Measurements from ENCODE around the gene EPYC.

Gene EPYC

DNA sequence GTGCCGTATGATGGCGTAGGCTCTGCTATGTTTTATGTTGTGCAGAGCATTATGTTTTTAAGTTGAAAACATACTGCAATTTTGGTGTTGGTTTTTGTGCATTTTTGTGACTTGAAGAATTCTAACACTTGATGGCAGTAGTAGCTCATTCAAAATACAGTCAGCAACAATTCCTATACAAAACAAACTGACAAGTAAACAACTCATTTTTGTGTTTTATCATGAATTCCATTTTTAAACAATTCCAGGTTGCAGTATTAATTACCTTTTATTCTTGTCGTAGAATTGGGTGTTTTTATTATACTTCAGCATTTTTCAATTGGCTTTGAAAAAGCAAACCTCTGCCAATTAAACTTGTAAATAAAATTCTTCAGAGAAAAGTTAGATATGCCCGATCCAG is 45.7 kb downstream of the EPYC start:
- no peak for DNase-seq (ENCODE audit: low read depth in 3 of 3, low spot score in 1 of 3)

DNA sequence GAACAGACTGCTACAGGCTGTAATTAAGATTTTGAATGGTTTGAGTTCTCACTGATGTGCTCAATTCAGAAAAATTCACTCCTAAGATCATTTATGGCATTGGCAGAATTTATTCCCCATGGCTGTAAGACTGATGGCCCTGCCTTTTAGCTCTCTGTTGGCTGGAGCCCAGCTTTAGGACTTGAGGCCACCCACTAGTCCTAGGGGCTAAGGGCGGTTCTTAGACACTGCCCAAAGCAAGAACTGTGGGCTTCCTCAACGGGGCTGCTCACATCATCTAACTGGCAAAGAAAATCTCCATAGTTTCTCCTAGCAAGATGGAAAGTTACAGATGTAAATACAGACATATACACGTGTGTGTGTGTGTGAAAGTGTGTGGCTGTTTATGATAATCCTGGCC is 46.4 kb downstream of the EPYC start:
- no peak for DNase-seq (ENCODE audit: low read depth in 3 of 3, low spot score in 1 of 3)

DNA sequence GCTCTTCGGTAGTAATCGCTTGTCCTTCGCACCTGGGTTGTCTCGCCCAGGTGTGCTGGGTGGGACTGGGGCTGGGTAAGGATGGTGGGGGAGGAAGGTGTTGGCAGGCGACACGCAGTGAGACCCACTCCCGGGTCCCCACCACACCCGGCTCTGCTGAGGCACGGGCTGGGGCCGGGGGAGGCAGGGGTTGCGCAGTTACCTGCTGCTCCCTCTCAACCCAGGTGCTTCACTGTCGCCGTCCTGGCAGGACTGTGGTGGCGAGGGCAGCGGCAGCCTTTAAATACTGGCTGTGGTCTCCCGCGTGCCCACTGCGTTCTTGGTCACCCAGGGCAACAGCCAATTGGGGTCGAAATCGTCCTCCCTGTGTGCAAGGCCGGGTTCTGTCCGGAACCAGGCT is 49.9 kb downstream of the EPYC start, which contains the start of gene CCER1:
Gene CCER1 (minus strand): TSS at position 256 of the 400 bp plus-strand sequence. CDS start 434 bp downstream, outside the sequence.
- DNase-seq (ENCODE audit: low read depth in 3 of 3, low spot score in 1 of 3) = no peak

DNA sequence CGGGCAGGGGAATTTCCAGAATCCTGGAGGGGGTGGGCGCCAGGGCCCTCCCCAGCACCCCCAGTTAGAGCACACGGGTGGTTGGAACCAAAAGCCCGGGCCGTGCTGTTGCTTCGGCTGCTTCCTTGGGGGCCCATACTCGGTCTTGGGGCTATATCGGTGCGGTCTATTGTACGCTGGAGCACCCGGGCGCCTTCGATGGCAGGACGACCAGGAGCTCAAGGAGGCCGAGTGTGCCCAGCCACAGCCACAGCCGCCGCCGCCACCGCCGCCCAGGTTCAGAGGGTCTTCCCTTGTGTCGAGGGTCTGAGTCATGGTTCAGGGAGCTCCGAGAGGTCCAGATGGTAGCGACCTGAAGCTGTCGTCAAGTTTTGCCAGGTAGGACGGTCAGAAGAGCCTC is 50.3 kb downstream of the EPYC start:
- no peak for DNase-seq (ENCODE audit: low read depth in 3 of 3, low spot score in 1 of 3)

DNA sequence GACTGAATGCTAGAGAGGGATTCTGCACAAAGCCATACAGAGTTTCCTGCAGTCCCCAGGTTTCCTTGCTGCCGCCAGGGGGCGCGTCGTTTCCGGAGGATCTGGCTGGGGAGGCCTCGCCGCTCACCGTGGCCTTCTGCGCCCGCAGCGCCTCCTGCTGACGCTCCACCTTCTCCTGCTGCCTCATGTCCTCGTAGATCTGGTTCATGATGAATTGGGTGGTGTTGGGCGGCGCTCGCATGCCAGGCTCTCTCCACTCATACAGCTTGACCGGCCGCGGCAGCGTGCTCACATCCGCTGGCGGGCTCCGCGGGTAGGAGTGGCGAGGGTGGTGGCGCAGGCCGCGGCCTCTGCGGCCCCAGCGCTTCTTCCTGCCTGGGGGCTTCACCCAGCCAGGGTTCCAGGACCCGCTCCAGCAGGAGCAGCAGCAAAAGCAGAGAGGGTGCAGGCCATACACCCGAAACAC is 50.8 kb downstream of the EPYC start:
- DNase-seq (ENCODE audit: low read depth in 3 of 3, low spot score in 1 of 3) = no peak

DNA sequence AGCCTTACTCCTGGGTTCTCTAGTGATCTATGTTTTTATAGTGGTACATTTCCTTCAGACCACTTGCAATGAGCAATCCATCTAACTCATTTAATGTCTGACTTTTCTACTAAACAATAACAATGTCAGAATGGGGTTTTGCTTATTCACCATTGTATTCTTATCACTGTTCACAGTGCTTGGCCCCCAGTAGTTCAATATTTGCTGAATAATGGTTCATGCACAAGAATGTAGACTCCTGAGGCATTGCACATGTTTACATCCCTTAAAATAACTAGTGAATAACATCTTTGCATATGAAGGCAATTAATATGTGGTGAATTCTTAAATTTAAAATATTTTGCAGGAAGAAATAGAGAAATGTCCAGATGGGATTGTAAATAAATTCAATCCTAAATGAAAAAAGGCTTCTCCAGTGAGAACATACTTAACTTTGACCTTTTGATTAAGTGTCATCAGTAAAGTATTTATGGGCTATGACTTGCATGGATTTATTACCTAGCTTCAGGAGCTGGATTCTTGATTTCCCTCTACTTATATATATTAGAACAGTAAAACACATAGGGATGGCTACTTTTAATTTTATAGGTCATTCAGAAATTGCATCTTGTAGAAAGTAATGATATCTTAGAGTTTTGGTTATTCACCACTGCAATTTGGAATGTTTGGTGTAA is 53.2 kb downstream of the EPYC start:
- DNase-seq (ENCODE audit: low read depth in 3 of 3, low spot score in 1 of 3) = no peak

DNA sequence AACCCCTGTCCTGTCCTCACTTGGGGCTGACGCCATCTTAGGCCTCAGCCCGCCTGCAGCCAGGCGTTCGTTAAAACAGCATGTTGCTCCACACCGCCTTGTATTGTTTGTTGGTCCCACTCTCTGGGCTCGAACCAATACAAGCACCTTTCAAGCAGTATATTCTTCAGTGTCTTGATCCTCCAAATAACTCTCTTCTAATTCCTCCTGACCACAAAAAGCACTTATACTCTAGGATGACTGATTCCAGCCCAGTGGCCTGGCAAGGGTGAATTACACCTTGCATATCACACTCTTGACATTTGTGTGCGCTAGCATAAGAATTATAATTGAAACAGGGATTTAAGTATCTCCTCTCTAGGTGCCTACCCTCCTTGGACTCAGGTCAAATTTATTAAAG is 56.9 kb downstream of the EPYC start:
- no peak for DNase-seq (ENCODE audit: low read depth in 3 of 3, low spot score in 1 of 3)

DNA sequence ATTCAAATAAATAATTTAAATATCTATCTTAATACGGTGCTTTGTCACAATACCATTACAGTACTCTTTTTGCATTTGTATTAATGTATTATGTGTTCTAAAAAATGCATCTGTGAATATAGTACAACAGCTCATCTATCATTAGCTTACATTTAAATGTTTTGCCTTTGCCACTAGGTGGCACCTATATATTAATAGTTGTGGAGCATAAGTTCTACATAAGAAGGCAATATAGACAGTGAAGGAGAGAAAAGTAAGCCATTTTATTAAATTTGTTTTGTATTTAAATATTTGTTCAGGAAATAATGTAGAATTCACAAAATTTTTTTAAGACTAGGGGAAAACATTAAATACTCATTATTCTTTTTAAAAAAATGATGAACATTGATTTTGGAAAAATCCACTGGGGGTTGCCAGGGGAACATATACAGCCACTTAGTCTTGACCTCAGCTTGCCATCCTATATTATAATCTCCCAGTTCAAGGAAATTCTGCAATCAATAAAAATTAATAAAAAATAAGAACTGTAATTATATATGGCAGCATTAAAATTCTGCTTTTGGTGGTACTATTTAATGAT is 59.6 kb downstream of the EPYC start:
- DNase-seq (ENCODE audit: low read depth in 3 of 3, low spot score in 1 of 3) = no peak

DNA sequence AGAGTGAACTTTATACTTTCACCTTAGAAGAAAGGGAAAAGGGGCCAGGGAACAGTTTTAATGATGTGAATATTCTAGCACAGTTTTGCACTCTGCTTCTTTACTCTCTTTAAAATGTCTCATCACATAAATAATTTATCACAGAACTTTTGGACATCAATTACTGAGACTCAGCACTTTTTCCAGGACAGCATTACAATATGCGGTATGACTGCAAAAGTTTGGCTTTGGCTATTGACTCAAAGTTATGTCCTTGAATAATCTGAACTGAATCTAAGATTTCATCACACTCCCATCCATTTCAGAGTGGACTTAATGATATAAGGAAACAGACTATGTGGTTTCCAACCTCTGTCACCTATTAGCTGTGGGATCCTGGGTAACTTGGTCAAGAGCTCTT is 61.5 kb downstream of the EPYC start:
- no peak for DNase-seq (ENCODE audit: low read depth in 3 of 3, low spot score in 1 of 3)

DNA sequence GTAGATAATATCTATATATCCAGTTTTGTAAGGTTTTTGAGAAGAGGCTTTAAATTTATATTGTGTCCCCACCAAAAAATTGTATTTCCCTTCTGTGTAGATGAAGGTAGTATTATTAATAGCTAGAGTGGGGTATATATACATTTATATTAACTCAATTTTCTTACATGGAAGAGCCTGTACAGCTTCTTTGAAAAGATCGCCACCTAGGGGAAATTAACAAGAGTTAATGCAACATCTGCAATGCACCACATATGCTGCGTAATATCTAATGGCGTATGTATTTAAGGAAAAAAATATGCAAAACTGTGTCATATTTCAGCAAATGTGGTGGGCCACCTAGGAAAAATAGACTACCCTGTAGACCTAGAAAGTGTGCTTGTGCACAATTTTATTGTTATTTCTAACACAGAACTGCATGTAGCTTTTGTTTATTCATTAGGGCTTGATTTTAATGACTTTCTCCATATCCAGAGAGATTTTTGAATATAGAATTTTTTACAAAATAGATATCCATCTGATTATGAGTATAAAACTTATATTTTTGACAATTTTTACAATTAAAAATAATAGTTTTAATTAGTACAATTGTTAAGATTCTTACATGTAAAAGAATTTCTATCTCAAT is 63.8 kb downstream of the EPYC start:
- DNase-seq (ENCODE audit: low read depth in 3 of 3, low spot score in 1 of 3) = no peak

DNA sequence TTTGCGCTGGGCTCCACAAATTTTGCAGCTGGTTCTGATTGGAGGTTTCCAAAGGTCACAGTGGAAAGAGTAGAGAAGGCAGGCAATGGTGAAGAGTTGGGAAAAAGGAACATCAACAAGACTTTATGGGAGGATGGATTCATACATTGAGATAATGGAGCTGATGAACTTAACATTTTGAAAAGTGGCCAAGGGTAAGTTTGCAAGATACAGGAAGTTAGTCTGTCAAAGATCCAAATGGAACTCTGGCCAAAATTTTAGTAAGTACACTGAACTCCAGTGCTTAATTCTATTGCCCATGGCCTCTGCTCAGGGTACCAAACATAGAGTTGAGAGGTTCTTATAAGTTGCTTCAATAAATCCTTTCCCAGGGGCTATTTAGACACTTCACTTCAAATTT is 65.4 kb downstream of the EPYC start:
- DNase-seq (ENCODE audit: low read depth in 3 of 3, low spot score in 1 of 3) = no peak

DNA sequence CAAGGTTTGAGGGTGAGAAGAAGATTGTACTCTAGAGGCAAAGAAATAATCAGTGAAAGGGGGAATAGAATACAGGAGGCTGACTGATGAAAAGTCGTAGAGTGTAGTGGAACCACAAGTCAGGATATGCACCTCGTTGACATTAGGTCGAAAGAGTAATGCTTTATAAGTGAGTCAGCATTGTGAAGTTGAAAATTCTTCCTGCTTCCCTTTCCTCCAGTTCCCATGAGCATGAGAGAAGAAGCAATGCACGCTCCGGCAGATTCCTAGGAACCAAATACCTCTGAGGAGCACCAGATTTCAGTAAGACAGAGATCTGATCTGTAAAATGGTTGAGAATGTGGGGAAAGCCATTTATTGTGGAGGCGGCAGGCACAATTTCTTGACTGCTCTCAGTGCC is 66.3 kb downstream of the EPYC start:
- DNase-seq (ENCODE audit: low read depth in 3 of 3, low spot score in 1 of 3) = no peak

DNA sequence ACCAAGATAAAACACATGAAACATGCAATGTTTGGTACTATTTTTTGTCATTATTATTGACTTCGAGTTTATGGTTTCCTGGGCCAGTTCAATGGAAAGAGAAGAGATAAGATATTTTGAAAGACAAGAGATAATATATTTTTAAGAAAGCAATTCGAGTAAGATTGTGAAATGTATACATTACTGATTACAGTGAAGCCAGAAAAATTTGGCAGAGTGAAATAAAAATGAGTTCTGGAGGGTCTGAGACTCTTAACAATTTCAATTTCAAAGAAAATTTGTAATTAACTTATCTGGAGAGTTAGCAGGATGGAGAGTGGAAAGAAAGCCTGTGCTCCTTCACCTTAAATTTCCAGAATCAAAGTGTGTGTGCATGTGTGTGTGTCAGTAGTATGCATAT is 67.1 kb downstream of the EPYC start:
- DNase-seq (ENCODE audit: low read depth in 3 of 3, low spot score in 1 of 3) = no peak

DNA sequence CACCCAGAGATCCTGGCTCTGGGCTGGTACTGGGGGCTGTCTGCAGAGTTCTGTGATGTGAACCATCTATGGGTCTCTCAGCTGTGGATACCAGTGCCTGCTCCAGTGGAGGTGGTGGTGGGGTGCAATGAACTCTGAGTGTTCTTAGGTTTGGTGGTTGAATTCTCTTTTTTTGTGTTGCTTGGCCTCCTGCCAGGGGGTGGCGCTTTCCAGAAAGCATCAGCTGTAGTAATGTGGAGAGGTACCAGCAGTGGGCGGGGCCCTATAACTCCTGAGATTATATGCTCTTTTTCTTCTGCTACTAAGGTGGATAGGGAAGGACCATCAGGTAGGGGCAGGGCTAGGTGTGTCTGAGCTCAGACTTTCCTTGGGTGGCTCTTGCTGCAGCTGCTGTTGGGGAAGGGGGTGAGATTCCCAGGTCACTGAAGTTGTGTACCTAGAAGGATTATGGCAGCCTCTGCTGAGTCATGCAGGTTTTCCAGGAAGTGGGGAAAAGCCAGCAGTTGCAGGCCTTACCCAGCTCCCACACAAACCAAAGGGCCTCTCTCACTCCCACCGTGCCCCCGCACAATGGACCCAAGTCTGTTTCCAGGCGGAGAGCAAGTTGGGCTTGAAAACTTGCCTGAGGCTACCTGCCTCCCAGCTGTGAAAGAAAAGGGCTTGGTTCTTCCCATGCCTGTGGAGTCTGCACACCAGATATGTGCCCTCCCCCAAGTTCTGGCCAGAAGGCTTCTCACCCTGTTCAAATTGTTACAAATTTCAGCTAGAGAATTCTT is 68.4 kb downstream of the EPYC start:
- DNase-seq (ENCODE audit: low read depth in 3 of 3, low spot score in 1 of 3) = no peak

DNA sequence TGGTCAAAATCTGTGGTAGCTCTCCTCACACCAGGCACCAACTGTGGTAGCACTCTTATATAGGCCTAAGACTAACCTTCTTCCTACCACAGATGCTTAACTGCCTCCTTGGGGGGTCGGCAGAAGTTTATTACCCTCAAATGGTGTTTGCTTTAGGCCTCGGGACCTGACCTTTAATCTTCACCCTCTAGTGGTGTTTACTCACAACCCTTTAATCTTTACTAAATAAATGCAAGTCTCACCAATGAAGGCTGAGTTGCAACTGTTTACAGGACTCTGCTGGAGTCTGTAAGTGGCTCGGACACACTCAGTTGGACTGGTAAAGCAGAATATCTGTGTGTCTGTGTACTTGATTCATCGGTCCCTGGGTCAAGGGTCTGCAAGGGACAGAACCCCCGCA is 79.2 kb downstream of the EPYC start:
- no peak for DNase-seq (ENCODE audit: low read depth in 3 of 3, low spot score in 1 of 3)

DNA sequence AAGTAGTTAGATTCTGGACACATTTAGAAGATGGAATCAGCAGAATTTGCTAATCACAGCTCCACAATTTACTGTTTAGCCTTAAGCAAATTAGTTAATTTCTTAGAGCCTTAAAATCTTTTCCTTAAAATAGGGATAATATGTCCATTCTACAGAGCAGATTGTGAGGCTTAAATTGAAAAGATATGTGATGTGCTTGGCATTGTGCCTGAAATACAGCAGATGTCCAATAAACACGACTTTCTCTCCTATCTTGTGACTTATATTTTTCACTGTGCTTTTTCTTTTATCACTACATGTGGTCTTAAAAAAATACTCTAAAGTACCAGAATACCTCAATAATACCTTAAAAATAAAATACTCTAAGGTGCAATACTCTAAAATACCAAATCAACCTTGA is 80.4 kb downstream of the EPYC start:
- DNase-seq (ENCODE audit: low read depth in 3 of 3, low spot score in 1 of 3) = no peak

DNA sequence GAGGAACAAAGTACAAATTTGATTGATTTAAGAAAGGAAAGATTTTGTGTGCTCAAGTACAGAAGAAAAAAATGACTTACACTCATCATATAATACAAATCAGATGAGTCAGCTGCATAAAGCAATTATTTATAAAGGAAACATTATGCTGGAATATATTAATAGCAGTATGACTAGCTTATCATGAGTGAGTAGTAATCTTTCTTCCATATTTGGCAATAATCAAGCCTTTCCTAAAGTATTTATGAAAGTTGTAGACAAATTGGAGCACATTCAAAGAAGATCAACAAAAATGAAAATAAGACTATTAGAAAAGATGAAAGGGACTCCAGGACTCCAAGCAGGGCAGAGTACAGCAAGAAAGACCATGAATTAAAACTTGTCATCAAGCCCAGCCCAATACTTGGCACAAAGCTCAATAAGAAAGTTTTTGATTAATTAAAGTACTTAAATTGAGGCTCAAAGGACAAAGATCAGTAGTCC is 82.6 kb downstream of the EPYC start:
- no peak for DNase-seq (ENCODE audit: low read depth in 3 of 3, low spot score in 1 of 3)

DNA sequence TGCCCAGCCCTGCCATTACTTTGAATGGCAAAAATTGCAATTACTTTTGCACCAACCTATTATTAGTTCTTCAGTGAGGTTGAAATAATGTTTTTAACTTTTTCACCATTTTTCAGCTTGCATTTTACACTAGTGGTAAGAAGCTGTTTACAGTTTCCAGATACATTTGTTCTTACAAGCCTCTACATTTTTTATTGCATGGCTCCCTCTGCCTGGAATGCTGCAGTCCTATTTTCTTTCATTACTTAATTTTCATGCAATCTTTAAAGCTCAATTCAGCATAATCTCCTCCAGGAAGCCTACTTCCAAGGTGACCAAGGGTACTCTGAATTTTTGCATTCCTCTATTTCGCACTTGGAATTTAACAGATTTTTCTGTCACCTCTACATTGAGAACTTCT is 83.2 kb downstream of the EPYC start:
- DNase-seq (ENCODE audit: low read depth in 3 of 3, low spot score in 1 of 3) = no peak

DNA sequence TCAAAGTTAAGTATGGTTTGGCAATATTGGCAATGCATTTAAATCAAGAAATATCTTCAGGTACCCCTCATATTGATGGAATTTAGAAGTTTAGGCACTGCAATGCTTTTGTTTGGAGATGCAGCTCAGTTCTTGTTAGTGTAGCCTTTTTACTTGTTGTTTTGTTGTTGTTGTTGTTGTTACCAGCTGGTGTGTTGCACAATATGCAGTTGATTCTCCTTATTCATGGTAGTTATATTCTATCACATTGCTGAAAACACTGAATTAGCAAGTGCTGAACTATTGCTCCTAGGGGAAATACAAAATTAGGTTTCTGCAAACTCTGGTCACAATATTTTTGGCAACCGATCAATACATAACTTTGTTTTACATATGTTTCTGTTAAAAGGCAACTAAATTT is 84.5 kb downstream of the EPYC start:
- no peak for DNase-seq (ENCODE audit: low read depth in 3 of 3, low spot score in 1 of 3)

DNA sequence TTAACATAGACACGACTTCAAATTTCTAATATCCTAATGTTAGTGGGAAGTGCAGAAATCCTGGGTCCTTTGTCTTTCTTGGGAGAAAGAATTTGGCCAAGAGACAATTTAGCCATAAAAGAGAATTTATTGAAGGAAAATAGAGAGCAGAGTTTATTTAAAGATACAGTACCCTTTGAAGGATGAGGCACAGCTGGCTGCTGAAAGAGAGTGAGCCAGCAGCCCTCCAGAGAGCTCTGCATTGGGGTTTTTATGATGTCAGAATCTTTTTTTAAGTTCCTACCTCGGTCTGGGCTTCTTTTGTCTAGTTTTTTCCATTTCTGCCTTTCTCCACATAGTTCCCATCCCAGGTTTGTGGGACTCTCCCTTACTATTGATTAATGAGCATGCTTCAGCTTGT is 87.3 kb downstream of the EPYC start:
- no peak for DNase-seq (ENCODE audit: low read depth in 3 of 3, low spot score in 1 of 3)

DNA sequence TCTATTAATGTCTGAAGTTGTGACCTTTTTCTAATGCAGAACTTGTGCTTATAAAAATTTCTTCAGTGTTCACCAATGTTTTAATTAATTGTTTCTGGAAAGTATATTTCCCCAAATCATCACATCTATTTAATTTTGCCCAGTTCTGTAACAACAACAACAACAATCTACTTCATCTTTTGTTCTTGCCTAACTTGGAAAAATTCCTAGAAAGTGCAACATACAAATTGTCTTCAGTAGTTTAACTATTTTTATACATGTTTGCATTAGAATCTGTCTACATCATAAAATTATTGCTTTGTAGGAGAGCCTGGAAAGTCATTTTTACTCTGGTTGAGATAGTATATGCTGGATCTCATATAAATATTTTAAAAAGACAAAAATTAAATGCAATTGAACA is 88.3 kb downstream of the EPYC start:
- no peak for DNase-seq (ENCODE audit: low read depth in 3 of 3, low spot score in 1 of 3)

DNA sequence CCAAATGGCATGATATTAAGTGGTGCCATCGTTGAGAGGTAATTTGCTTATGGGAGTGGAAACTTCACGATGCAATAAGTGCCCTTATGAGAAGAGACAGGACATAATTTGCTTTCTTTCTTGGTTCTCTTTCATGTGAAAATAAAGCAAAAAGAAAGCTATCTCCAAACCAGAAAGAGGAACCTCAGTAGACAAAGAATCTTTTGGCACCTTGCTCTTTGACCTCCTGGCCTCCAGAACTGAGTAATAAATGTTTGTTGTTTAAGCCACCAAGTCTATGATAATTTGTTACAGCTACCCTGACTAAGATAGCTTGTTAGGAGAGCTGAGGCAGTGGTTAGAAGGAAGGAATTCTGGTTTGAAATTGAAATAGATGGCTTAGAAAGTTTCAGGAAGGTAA is 89.4 kb downstream of the EPYC start:
- DNase-seq (ENCODE audit: low read depth in 3 of 3, low spot score in 1 of 3) = no peak

All from stimulated activated CD4-positive, alpha-beta T cell treated with anti-CD3 and anti-CD28 coated beads, TNF-alpha, amount 100 ng/mL, for 1 hour (primary cell).